CD4-positive, alpha-beta T cell treated with Interleukin-12 subunit alpha and Interleukin-12 subunit beta, for 1 hour (primary cell): Measurements from ENCODE around the gene ACIN1.

Experiments used
- DNase-seq: peaks from one replicate; pipeline ENCODE4 v3.0.0-alpha.2; 2020

Gene ACIN1

GRCh38 chr14:23056145-23056955 lies 38.6 kb downstream of the ACIN1 start:
- DNase-seq = peak; percentile 75

- DNase-seq = no peak
Observed at GRCh38 chr14:23055621-23056144, 39.3 kb downstream of the ACIN1 start.

GRCh38 chr14:23055147-23055550 lies 39.8 kb downstream of the ACIN1 start:
- no peak for DNase-seq

GRCh38 chr14:23054000-23054811 lies 40.7 kb downstream of the ACIN1 start:
- peak; percentile 26 for DNase-seq

- DNase-seq = no peak
Observed at GRCh38 chr14:23053426-23053825, 41.5 kb downstream of the ACIN1 start.

GRCh38 chr14:23052671-23053070 lies 42.3 kb downstream of the ACIN1 start:
- no peak for DNase-seq

- DNase-seq = no peak
Observed at GRCh38 chr14:23052182-23052623, 42.7 kb downstream of the ACIN1 start.

- DNase-seq = no peak
Observed at GRCh38 chr14:23051141-23052057, 43.5 kb downstream of the ACIN1 start.

GRCh38 chr14:23049011-23049410 lies 45.9 kb downstream of the ACIN1 start:
- DNase-seq = no peak

- DNase-seq = no peak
Observed at GRCh38 chr14:23047751-23048693, 46.9 kb downstream of the ACIN1 start.

- DNase-seq = no peak
Observed at GRCh38 chr14:23047034-23047634, 47.8 kb downstream of the ACIN1 start.

GRCh38 chr14:23045419-23046357 lies 49.2 kb downstream of the ACIN1 start:
- DNase-seq = no peak

- DNase-seq = no peak
Observed at GRCh38 chr14:23044840-23045239, 50.1 kb downstream of the ACIN1 start.

GRCh38 chr14:23043754-23044153 lies 51.2 kb downstream of the ACIN1 start:
- no peak for DNase-seq

GRCh38 chr14:23043145-23043544 lies 51.8 kb downstream of the ACIN1 start:
- DNase-seq = no peak

- no peak for DNase-seq
Observed at GRCh38 chr14:23042162-23042965, 52.6 kb downstream of the ACIN1 start, which contains the start of gene PSMB11. TSS of gene PSMB11 (plus strand) at chr14:23042212. CDS start at chr14:23042226, 14 bp downstream.

- no peak for DNase-seq
Observed at GRCh38 chr14:23041729-23042128, 53.2 kb downstream of the ACIN1 start.

GRCh38 chr14:23040100-23040499 lies 54.8 kb downstream of the ACIN1 start:
- DNase-seq = no peak
